ENCODE data around the gene ECT2.
"Not testable (repeated sequence)": the region's sequence is repeated elsewhere in the genome, so short reads cannot be mapped to it uniquely, and the experiment has no call there.

ECT2 gene

DNA sequence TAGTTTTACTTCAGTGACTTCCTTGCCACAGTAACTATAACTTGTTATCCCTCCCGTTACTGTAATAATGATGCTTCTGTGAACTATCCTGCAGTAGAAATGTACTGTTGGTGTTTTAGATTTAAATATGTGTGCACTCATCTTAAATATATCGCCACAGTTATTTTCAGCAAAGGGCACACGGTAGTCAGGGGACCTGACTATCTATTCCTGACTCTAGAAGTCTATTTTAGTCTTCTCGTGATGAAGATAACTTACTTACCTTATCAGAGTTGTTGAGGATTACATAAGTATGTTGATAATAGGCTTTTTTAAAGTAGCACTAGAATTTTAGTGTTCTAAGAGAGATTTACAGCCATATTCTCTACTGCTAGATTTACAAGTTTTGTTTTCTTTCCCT is 65.3 kb downstream of the ECT2 start:
- no peak for DNase-seq

GRCh38 chr3:172816281-172816680 is 65.8 kb downstream of the ECT2 start:
- no peak for DNase-seq

DNA sequence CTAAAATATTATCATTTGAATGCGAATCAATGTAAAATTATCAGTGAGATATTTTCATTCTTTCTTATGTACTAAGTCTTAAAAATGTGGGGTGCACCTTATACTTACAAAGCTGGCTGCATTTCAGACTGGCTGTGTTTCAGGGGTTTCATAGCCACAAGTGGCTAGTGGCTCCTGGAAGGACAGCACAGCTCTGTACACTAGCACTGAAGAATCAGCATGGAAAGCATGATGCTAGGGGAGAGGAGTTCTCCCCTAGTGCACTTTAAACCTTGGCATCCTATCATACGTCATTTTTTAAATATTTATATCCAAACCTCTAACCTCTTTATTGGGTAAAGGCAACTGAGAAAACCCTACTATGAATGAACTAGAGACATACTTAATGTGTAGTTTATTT is 66.4 kb downstream of the ECT2 start:
- DNase-seq, result no peak

- DNase-seq, result no peak
Measured at GRCh38 chr3:172820492-172820891, 70.0 kb downstream of the ECT2 start.

GRCh38 chr3:172824229-172824628 is 73.7 kb downstream of the ECT2 start:
- no peak for DNase-seq

DNA sequence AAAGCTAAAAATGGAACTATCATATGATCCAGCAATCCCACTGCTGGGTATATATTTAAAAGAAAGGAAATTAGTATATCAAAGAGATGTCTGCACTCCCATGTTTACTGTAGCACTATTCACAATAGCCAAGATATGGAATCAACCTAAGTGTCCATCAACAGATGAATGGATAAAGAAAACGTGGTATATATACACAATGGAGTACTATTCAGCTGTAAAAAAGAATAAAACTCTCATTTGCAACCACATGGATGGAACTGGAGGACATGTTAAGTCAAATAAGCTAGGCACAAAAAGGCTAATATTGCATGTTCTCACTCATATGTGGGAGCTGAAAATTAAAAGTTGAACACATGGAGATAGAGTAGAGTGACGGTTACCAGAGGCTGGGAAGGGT is 76.7 kb downstream of the ECT2 start:
- not testable (repeated sequence) for DNase-seq

GRCh38 chr3:172832983-172833382 is 82.5 kb downstream of the ECT2 start:
- no peak for DNase-seq

DNA sequence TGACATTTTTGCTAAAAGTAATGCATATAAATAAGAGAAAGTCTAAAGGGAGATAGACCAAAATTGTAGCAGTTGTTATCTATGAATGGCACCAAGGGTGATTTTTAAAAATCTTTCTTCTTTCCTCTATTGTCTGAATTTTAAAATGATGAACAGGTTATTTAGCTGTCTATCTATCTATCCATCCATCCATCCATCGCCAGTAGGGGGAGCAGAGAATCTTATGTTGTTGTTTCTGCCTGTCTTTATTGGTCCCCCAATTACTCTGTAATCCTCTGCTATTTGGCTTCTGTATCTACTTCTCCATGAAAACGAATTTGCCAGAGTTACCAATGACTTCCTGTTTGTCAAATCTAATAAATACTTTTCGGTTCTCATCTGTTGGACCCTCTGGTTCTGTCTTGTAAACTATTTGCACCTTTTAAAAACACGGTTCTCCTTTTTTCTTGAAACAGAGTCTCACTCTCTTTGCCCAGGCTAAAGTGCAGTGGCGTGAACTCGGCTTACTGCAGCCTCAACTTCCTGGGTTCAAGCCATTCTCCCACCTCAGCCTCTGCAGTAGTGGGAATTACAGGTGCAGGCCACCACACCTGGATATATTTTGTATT is 86.0 kb downstream of the ECT2 start:
- DNase-seq, result no peak

DNA sequence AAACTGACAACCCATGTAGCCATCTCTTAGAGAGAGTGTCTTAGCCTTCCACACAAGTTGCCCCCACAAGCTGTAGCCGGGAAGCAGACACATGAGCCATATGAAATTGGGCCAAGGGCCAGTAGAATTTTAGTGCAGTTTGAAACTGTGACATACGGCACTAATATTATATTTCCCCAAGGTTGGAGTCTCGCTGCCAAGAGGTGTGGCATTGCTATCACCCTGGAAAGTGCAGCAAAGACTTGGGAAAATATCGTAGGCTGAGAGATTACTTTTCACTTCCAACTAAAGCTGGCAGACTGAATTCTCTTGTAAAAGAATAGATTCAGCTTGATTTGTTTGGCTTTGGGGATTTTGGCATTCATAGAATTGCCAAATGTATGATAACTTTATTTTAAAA is 89.2 kb downstream of the ECT2 start:
- no peak for DNase-seq

- no peak for DNase-seq
Measured at GRCh38 chr3:172840463-172840862, 89.9 kb downstream of the ECT2 start.

- DNase-seq, result no peak
Measured at GRCh38 chr3:172840913-172841312, 90.4 kb downstream of the ECT2 start.

- DNase-seq, result no peak
Measured at GRCh38 chr3:172844428-172844827, 93.9 kb downstream of the ECT2 start.

GRCh38 chr3:172846103-172846561 is 95.6 kb downstream of the ECT2 start:
- no peak for DNase-seq

DNA sequence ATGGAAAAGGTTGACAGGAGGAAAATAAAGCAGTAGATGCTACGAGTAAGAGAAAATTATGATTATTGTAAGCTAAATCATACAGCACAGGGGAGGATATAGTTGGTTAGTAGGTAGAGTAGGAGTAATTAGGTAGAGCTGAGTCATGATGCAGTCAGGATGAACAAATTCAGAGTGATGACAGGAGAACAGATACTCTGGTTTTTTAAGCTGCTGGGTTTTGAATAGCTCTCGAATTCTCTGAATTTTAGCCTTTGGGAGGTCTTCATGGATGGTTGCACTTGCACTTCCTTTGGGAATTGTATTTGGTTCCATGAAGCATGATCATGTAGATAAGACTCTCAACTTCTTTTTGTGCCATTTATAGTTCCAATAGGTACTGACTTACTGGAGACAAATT is 96.2 kb downstream of the ECT2 start:
- no peak for DNase-seq

- DNase-seq, result no peak
Measured at GRCh38 chr3:172847292-172847691, 96.8 kb downstream of the ECT2 start.

GRCh38 chr3:172848910-172849309 is 98.4 kb downstream of the ECT2 start:
- no peak for DNase-seq

- DNase-seq, result no peak
Measured at GRCh38 chr3:172853005-172853404, 102.5 kb downstream of the ECT2 start.

- no peak for DNase-seq
Measured at GRCh38 chr3:172853921-172854666, 103.6 kb downstream of the ECT2 start.

DNA sequence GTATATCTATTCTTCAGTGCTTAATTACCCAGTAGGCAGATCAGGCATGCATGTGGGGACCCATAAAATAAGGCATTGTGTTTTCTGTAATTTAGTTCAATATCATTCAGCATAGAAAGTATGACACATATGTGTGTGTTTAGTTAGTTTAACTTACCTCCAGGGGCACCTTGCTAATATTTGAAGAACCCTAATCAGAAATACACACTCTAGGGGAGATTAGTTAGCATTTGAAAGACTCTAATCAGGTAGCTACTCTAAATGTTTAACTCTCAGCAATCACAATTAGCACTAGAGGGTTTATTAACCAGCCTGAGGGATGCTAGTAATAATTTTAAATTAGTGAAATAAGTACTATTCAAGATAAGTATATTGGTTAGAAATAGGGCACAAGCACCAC is 104.5 kb downstream of the ECT2 start:
- no peak for DNase-seq

GRCh38 chr3:172856795-172857742 is 106.5 kb downstream of the ECT2 start:
- DNase-seq, result no peak

DNA sequence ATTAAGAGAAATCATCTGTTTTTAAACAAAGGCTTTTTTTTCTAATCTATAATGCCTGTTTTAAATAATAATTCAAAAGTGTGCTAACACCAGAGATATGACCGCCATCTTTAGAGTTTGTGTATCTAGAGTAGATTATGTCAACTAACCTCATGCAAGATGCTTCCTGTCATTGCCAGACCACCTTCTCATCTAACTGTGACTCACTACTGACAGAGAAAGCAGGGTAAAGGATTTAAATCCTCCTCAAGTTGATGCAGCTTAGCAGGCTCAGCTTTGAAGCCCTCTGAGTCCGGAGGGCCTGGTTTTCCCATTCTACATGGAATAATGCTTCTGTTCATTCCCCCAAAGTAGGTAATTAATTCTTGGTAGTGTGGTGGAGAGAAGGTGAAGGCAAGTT is 108.5 kb downstream of the ECT2 start:
- no peak for DNase-seq

DNA sequence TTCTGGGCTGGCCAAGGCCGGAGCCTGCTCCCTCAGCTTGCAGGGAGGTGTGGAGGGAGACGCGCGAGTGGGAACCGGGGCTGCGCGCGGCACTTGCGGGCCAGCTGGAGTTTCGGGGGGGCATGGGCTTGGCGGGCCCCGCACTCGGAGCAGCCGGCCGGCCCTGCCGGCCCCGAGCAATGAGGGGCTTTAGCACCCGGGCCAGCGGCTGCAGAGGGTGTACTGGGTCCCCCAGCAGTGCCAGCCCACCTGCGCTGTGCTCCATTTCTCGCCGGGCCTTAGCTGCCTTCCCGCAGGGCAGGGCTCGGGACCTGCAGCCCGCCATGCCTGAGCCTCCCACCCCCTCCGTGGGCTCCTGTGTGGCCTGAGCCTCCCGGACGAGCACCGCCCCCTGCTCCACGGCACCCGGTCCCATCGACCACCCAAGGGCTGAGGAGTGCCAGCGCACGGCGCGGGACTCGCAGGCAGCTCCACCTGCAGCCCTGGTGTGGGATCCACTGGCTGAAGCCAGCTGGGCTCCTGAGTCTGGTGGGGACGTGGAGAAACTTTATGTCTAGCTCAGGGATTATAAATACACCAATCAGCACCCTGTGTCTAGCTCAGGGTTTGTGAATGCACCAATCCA is 116.3 kb downstream of the ECT2 start:
- DNase-seq, result not testable (repeated sequence)

- no peak for DNase-seq
Measured at GRCh38 chr3:172868582-172869200, 118.2 kb downstream of the ECT2 start.
